ENCODE measurements around the gene KIAA1755.

Gene KIAA1755

DNA sequence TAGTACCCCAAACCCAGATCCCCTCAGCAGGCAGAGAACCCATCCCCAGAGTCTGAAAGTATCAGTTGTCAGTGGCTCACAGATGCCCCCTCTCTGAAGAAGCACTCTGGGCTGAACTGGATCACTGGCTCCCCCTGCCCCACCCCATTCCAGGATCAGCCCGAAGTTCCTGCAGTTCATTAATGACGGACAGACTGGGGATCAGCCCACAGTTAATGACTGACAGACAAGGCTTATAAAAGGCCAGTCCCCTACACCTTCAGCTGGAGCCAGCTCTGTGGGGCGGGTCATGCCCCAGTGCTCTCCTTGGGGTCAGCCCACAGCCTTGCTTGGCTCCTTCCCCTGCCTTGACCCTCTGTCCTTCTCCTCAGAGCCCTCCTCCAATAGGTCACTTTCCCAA lies 21.7 kb downstream of the KIAA1755 start:
- ChIA-PET CTCF (interaction anchor here (1.6 kb wide), 1 partner anchor 9 kb away, joined by 5 read pairs; no protein-coding TSS in a partner anchor), POLR2A (no interaction called here)
- DNase-seq (ENCODE audit: extremely low spot score): no peak
- TF ChIP-seq, protein P1, sequence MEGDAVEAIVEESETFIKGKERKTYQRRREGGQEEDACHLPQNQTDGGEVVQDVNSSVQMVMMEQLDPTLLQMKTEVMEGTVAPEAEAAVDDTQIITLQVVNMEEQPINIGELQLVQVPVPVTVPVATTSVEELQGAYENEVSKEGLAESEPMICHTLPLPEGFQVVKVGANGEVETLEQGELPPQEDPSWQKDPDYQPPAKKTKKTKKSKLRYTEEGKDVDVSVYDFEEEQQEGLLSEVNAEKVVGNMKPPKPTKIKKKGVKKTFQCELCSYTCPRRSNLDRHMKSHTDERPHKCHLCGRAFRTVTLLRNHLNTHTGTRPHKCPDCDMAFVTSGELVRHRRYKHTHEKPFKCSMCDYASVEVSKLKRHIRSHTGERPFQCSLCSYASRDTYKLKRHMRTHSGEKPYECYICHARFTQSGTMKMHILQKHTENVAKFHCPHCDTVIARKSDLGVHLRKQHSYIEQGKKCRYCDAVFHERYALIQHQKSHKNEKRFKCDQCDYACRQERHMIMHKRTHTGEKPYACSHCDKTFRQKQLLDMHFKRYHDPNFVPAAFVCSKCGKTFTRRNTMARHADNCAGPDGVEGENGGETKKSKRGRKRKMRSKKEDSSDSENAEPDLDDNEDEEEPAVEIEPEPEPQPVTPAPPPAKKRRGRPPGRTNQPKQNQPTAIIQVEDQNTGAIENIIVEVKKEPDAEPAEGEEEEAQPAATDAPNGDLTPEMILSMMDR (IDR thresholded peaks at IDR 0.05; ENCODE audit: control extremely low read depth, extremely low read depth, low read depth, missing control alignments): no peak

DNA sequence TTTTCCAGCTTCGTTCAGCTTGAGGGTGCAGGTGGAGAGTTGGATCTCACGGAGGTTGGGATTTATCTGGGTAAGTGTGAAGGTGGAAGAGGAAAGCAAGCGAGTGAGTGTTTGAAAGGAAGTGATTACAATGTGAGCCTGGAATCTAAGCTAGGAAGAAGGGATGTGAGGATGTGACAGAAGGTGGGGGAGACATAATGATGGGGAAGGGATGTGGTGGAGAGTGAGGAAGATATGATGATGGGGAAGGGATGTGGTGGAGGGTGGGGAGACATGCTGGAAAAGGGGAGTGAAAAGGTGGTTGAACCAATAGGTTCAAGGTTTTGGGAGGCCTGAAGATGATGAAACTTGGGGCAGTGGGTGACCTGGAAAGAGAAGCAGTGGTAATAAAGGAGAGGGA lies 23.2 kb downstream of the KIAA1755 start:
- TF ChIP-seq, protein P1 (IDR thresholded peaks at IDR 0.05; ENCODE audit: control extremely low read depth, extremely low read depth, low read depth, missing control alignments): no peak
- POLR2A ChIA-PET: no interaction called here
- CTCF ChIA-PET: interaction anchor here (1.2 kb wide), 1 partner anchor 16 kb away, joined by 4 read pairs; no protein-coding TSS in a partner anchor
- DNase-seq (ENCODE audit: extremely low spot score): no peak

DNA sequence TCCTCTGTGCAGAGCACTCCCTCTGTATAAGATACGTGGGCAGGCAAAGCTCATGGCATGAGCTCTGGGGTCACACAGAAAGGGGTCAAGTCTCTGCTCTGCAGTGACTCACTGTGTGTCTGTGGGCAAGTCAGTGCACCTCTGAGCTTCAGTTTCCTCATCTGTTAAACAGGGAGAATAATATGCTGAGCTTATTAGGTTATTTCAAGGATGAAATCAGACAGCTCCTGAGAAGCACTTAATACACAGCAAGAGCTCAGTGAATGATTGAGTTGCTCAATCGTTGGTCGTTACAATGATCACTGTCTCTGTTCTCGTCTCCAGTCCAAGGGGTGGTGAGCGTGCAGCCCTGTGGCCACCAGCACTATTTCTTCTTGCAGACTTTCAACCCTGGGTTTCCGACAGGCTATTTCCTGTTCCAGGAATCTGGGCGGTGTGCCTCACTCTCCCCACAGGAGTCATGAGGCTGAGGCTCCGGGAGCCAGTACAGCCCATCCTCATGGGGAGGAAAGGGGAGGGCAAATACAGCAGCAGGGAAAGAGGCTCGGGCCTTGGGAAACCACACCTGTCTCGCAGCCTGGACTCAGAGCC lies 28.9 kb downstream of the KIAA1755 start:
- POLR2A ChIA-PET: no interaction called here
- no peak for DNase-seq (ENCODE audit: extremely low spot score)
- TF ChIP-seq, protein P1 (IDR thresholded peaks at IDR 0.05; ENCODE audit: control extremely low read depth, extremely low read depth, low read depth, missing control alignments): no peak
- CTCF ChIA-PET: interaction anchor here (0.8 to 3.4 kb wide), 5 partner anchors 11 to 177 kb away, joined by 3 to 25 read pairs (median 4); no protein-coding TSS in a partner anchor

DNA sequence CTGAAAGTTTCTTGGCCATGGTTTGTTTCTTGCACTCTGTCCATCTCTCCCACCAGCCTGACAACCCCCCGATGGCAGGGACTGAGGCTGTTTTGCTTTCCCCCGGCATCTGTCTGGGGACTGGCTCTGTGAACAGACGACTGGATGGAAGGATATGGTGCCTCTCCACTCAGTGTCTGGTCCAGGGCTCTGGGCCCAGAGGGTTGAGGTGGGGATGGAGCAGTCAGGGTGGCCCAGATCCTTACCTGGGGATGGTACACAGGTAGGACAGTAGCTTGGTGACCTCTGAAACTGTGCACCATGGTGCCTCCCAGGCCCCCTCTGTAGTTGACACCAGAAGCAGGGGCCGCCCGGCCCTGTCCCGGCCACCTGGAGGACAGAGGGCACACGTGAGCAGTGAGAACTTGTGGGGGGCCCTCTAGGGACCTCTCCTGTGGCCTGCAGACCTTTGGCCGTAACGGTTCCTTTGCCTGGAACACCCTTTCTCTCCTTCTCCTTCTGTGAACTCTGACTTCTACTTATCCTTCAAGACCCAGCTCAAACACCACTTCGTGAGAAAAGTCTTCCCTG lies 29.5 kb downstream of the KIAA1755 start:
- DNase-seq (ENCODE audit: extremely low spot score): no peak
- ChIA-PET CTCF (interaction anchor here (0.8 to 3.4 kb wide), 7 partner anchors 8 to 178 kb away, joined by 3 to 25 read pairs (median 4); no protein-coding TSS in a partner anchor), POLR2A (no interaction called here)
- TF ChIP-seq, protein P1 (IDR thresholded peaks at IDR 0.05; ENCODE audit: control extremely low read depth, extremely low read depth, low read depth, missing control alignments): no peak

DNA sequence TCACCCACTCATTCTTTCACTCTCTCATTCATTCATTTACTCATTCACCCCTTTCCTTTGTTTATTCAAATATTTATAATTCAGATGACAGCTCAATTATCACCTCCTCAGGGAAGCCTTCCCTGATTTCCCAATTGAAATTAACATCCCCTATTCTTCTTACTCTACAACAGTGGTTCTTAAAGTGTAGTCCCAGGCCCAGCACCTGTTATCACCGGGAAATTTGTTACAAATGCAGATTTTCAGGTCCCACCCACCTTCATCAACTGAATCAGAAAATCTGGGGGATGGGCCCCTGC lies 30.3 kb downstream of the KIAA1755 start:
- CTCF ChIA-PET: interaction anchor here (0.9 to 3.4 kb wide), 9 partner anchors 9 to 178 kb away, joined by 3 to 25 read pairs (median 5); partner anchors contain the start of gene BPI

DNA sequence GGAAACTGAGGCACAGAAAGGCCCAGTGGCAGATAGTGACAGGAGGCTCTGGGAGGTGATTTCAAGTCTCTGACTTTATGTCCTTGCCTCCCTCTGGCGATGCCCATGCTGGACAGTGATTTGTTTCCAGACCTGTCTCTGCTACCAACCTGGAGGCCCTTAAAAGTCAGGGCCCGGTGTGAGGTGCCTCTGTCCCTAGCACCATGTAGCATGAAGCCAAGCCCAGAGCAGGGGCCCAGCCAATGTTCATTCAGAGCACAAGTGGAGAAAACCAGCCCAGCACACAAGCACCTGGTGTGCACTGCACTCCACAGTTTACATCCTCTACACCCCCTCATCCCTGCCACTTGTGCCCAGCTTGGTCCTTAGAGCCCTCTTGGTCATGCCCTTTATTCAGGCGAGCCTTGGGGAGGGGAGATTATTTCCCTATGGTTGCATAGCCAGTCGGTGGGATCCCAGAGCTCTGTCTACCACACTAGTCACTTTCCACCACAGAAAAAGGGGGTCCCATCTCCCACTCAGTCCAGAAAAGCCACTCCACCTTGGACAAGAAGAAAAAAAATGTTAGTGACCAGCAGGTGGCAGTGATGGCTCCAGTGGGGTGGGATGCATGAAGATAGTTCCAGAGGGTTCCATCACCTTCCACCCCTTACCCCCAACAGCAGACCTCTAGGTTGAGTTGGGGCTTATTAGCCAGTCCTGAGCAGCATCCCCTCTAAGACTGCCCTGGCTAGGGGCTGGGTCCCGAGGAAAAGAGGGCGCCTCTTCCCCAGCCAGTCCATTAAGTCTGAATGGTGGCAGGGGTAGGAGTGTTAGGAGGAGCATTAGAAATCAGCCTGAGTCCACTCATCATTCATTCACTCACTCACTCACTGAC lies 30.9 kb downstream of the KIAA1755 start:
- POLR2A ChIA-PET: no interaction called here
- CTCF ChIA-PET: interaction anchor here (0.7 to 3.4 kb wide), 10 partner anchors 9 to 182 kb away, joined by 3 to 25 read pairs (median 4); partner anchors contain the start of gene BPI
- DNase-seq (ENCODE audit: extremely low spot score): peak; percentile 50
- TF ChIP-seq, protein P1 (IDR thresholded peaks at IDR 0.05; ENCODE audit: control extremely low read depth, extremely low read depth, low read depth, missing control alignments): peak; percentile 34

More for the DNA sequence above, 30.3 kb downstream of the KIAA1755 start:
- TF ChIP-seq, protein P1 (IDR thresholded peaks at IDR 0.05; ENCODE audit: control extremely low read depth, extremely low read depth, low read depth, missing control alignments): no peak
- no peak for DNase-seq (ENCODE audit: extremely low spot score)
- POLR2A ChIA-PET: no interaction called here

All from GM10248 (cell line).